Activated T-cell treated with anti-CD3 and anti-CD28 coated beads for 48 hours (primary cell): ENCODE data around the gene DMD.

Experiments used
- DNase-seq: peaks from one replicate; pipeline ENCODE4 v3.0.0-alpha.2; 2020; ENCODE audit warnings: low read depth

The DMD gene

GRCh38 chrX:33032700-33033099 is 178.6 kb downstream of the DMD start:
- DNase-seq: no peak

- DNase-seq: no peak
Measured at GRCh38 chrX:33014949-33015348, 196.4 kb downstream of the DMD start.

- DNase-seq: no peak
Measured at GRCh38 chrX:33014086-33014485, 197.3 kb downstream of the DMD start.

GRCh38 chrX:33001107-33001506 is 210.2 kb downstream of the DMD start:
- no peak for DNase-seq

- no peak for DNase-seq
Measured at GRCh38 chrX:32998776-32999175, 212.6 kb downstream of the DMD start.

GRCh38 chrX:32995427-32995826 is 215.9 kb downstream of the DMD start:
- DNase-seq: no peak

- no peak for DNase-seq
Measured at GRCh38 chrX:32987142-32987541, 224.2 kb downstream of the DMD start.

- DNase-seq: no peak
Measured at GRCh38 chrX:32985544-32985943, 225.8 kb downstream of the DMD start.

- no peak for DNase-seq
Measured at GRCh38 chrX:32966821-32967355, 244.5 kb downstream of the DMD start.

GRCh38 chrX:32954125-32954524 is 257.2 kb downstream of the DMD start:
- DNase-seq: no peak

- DNase-seq: no peak
Measured at GRCh38 chrX:32948130-32948529, 263.2 kb downstream of the DMD start.

- no peak for DNase-seq
Measured at GRCh38 chrX:32937043-32937442, 274.3 kb downstream of the DMD start.

GRCh38 chrX:32933548-32933947 is 277.8 kb downstream of the DMD start:
- no peak for DNase-seq

- no peak for DNase-seq
Measured at GRCh38 chrX:32929040-32929439, 282.3 kb downstream of the DMD start.

- DNase-seq: no peak
Measured at GRCh38 chrX:32896088-32896487, 315.3 kb downstream of the DMD start.

GRCh38 chrX:32894679-32895078 is 316.7 kb downstream of the DMD start:
- no peak for DNase-seq

GRCh38 chrX:32893751-32894150 is 317.6 kb downstream of the DMD start:
- no peak for DNase-seq

GRCh38 chrX:32877592-32877991 is 333.8 kb downstream of the DMD start:
- DNase-seq: no peak

- DNase-seq: no peak
Measured at GRCh38 chrX:32874839-32875238, 336.5 kb downstream of the DMD start.

- DNase-seq: no peak
Measured at GRCh38 chrX:32873786-32874185, 337.6 kb downstream of the DMD start.

- no peak for DNase-seq
Measured at GRCh38 chrX:32871636-32872035, 339.7 kb downstream of the DMD start.

- no peak for DNase-seq
Measured at GRCh38 chrX:32868524-32868895, 342.8 kb downstream of the DMD start.

GRCh38 chrX:32867781-32868523 is 343.4 kb downstream of the DMD start:
- DNase-seq: no peak

GRCh38 chrX:32852203-32852602 is 359.1 kb downstream of the DMD start:
- no peak for DNase-seq
